Measurements from ENCODE around the gene LSAMP.

Gene LSAMP

DNA sequence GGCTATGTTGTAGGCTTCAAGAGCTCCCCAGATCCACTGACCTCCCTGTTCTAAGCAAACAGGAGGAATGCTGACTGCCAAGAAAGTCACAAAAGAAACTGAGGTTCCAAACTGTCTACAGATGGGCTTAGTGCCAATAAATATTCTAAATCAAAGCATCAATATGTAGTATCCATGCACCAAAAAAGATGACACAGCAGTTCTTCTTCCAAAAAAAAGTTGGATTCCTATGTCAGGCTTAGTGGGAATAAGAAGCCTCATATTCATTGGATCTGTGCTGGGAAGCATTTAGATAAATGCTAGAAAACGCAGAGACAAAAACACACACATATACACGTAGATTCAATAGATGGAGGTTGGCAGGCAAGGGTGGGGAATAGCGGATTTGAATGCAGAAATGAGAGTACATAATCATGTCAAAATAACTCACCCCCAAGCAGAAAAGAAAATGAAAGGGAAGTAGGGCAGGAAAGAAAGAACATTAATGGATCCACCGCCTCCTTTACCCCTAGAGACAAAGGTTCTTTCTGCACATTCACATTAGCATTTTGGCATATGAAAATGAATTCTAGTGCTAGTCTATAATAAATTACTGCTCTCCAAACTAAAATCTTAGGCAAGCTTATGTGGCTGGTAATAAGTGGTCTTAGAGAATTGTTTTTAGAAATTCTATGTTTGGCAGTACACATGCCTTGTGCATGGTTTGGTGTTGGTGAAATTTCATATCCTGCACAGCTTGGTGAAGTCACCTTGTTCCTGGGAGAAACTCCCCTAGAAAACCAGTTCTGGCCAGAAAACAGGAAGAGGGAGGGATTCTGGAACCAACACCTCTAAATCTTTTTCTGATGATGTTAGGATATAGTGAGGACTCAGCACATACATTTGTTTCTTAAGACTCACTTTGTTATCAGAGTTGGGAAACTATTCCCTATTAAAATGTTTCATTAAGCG lies 283.4 kb downstream of the LSAMP start:
- Histone ChIP-seq H3K27me3 (ENCODE audit: control insufficient read depth, insufficient read depth, low read length, poor library complexity, severe bottlenecking) (no peaks in the 10 kb centered on the region), H3K9me3 (ENCODE audit: control insufficient read depth, low read length) (no peaks in the 10 kb centered on the region), H3K4me3 (ENCODE audit: insufficient read depth, low read depth, low read length) (no peak overlapping the region), H3K27ac (ENCODE audit: insufficient read depth, low read depth, low read length, poor library complexity, severe bottlenecking) (no peak overlapping the region), H3K4me1 (ENCODE audit: control insufficient read depth, insufficient read depth, low read length) (peaks cover 11% of the 10 kb centered on the region), H3K36me3 (ENCODE audit: control insufficient read depth, insufficient read depth, low read length) (no peaks in the 10 kb centered on the region)
- WGBS, 2 experiments, result 100% methylated on average over 1 of the region's 5 CpGs; no CpG with 5 or more reads in 1 of the 2 experiments

DNA sequence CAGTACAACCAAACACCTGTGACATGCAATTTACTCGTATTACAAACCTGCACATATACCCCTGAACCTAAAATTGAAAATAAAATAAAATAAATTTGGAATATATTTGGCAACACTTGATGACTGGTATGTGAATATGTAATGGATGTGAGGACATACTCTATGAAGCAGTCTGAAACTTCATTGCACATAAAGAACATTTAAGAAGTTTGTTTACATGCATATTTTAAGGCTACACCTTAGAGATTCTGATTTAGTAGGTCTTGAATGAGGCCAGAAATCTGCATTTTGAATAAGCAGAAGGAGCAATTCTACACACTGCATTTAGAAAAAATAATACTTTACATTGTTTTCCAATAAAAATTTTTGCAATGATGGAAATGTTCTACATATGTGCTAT lies 284.7 kb downstream of the LSAMP start:
- H3K27ac ChIP-seq (ENCODE audit: insufficient read depth, low read depth, low read length, poor library complexity, severe bottlenecking), result no peak overlapping the region
- H3K27me3 ChIP-seq (ENCODE audit: control insufficient read depth, insufficient read depth, low read length, poor library complexity, severe bottlenecking), result no peaks in the 10 kb centered on the region
- no peaks in the 10 kb centered on the region for H3K36me3 ChIP-seq (ENCODE audit: control insufficient read depth, insufficient read depth, low read length)
- no peaks in the 10 kb centered on the region for H3K9me3 ChIP-seq (ENCODE audit: control insufficient read depth, low read length)
- peaks cover 9% of the 10 kb centered on the region for H3K4me1 ChIP-seq (ENCODE audit: control insufficient read depth, insufficient read depth, low read length)
- H3K4me3 ChIP-seq (ENCODE audit: insufficient read depth, low read depth, low read length), result no peak overlapping the region
- no CpG with 5 or more reads among the region's 1 CpG for WGBS, 2 experiments

DNA sequence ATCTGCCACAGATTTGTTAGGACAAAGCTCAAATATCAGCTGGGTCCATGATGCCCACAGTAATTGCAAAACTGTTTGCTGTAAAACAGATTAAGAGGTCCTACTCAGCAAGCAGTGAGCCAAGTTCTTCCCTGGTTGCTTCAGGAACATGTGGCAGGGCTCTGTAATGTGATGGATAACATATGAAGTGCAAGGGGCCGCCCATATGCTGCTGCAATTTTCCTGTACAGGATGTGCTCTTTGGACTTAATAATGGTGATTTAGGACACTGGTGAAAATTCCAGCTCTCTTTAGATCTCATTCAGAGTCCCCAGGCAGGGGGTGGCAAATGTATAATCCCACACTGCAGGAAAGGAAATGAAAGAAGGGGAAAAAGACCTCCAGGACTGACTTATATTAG lies 289.4 kb downstream of the LSAMP start:
- 92 to 94% methylated on average over 1 of the region's 1 CpG for WGBS, 2 experiments
- no peaks in the 10 kb centered on the region for H3K27me3 ChIP-seq (ENCODE audit: control insufficient read depth, insufficient read depth, low read length, poor library complexity, severe bottlenecking)
- no peaks in the 10 kb centered on the region for H3K36me3 ChIP-seq (ENCODE audit: control insufficient read depth, insufficient read depth, low read length)
- H3K9me3 ChIP-seq (ENCODE audit: control insufficient read depth, low read length), result no peaks in the 10 kb centered on the region
- no peak overlapping the region for H3K27ac ChIP-seq (ENCODE audit: insufficient read depth, low read depth, low read length, poor library complexity, severe bottlenecking)
- no peak overlapping the region for H3K4me3 ChIP-seq (ENCODE audit: insufficient read depth, low read depth, low read length)
- peaks cover 5% of the 10 kb centered on the region for H3K4me1 ChIP-seq (ENCODE audit: control insufficient read depth, insufficient read depth, low read length)

DNA sequence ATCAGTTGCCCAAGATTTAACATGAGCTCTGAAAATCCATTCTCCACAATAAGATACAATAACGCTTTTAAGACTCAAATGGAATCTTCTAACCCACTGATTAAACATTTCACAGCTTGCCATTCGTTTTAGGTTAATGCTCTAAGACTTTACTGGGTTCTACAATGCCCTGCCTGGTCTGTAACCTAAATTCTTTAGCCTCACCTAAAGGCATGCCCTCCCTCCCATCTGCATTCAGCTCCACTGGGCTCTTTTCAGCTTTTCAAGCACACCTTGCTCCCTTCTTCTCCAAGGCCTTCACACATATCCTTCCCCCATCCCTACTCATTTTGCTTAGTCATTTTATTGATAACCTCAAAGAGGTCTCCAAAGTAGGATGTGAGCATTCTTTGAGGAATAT lies 290.9 kb downstream of the LSAMP start:
- no peak overlapping the region for H3K27ac ChIP-seq (ENCODE audit: insufficient read depth, low read depth, low read length, poor library complexity, severe bottlenecking)
- no peak overlapping the region for H3K4me3 ChIP-seq (ENCODE audit: insufficient read depth, low read depth, low read length)
- 59 to 62% methylated on average over 2 of the region's 2 CpGs for WGBS, 2 experiments
- no peaks in the 10 kb centered on the region for H3K36me3 ChIP-seq (ENCODE audit: control insufficient read depth, insufficient read depth, low read length)
- H3K9me3 ChIP-seq (ENCODE audit: control insufficient read depth, low read length), result no peaks in the 10 kb centered on the region
- H3K27me3 ChIP-seq (ENCODE audit: control insufficient read depth, insufficient read depth, low read length, poor library complexity, severe bottlenecking), result no peaks in the 10 kb centered on the region
- peaks cover 6% of the 10 kb centered on the region for H3K4me1 ChIP-seq (ENCODE audit: control insufficient read depth, insufficient read depth, low read length)

DNA sequence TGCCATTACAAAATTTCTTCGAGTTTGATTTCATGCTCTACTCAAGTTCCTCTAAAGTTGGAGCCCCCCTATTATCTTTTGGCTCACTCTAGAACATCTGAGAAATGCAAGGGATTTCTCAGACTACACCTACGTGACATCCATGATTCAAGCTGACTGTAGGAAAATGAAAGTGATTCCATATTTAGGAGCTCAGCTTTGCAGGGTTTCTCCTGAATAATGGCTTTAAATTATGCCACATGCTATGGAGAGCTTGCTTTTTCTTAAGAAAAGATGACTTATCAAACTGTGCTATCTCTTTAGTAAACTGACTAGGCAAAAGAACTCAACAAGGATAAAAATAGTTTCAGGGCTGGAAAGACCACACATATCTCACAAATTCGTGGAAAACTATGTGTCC lies 292.1 kb downstream of the LSAMP start:
- Histone ChIP-seq H3K27me3 (ENCODE audit: control insufficient read depth, insufficient read depth, low read length, poor library complexity, severe bottlenecking) (no peaks in the 10 kb centered on the region), H3K4me1 (ENCODE audit: control insufficient read depth, insufficient read depth, low read length) (peaks cover 12% of the 10 kb centered on the region), H3K27ac (ENCODE audit: insufficient read depth, low read depth, low read length, poor library complexity, severe bottlenecking) (no peak overlapping the region), H3K9me3 (ENCODE audit: control insufficient read depth, low read length) (no peaks in the 10 kb centered on the region), H3K36me3 (ENCODE audit: control insufficient read depth, insufficient read depth, low read length) (no peaks in the 10 kb centered on the region), H3K4me3 (ENCODE audit: insufficient read depth, low read depth, low read length) (no peak overlapping the region)
- 91 to 96% methylated on average over 2 to 3 of the region's 3 CpGs for WGBS, 2 experiments

DNA sequence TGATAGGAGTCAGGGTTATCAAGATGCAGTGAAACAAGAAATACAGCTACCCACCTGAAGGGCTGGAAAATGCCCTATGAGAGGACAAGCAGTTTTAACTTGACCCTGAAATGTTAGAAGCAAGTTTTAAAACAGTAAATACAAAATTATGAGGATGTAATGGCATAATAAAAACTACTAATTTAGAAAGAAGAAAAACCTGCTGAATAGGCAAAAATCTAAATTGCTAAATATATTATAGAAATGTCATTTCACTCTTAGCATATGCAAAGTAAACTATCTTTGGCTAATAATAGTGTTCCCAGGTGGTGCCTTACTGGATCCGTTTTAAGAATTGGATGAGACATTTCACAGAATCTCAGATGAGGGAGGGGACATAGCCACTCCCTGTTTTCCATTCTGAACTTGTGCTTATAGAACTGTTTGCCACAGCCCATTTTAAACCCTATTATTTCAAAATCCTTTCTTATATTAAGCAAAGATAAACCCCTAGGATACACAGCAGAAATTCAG lies 294.6 kb downstream of the LSAMP start:
- Histone ChIP-seq H3K4me1 (ENCODE audit: control insufficient read depth, insufficient read depth, low read length) (peaks cover 9% of the 10 kb centered on the region), H3K36me3 (ENCODE audit: control insufficient read depth, insufficient read depth, low read length) (no peaks in the 10 kb centered on the region), H3K4me3 (ENCODE audit: insufficient read depth, low read depth, low read length) (no peak overlapping the region), H3K27ac (ENCODE audit: insufficient read depth, low read depth, low read length, poor library complexity, severe bottlenecking) (no peak overlapping the region), H3K9me3 (ENCODE audit: control insufficient read depth, low read length) (no peaks in the 10 kb centered on the region), H3K27me3 (ENCODE audit: control insufficient read depth, insufficient read depth, low read length, poor library complexity, severe bottlenecking) (no peaks in the 10 kb centered on the region)
- WGBS, 2 experiments, result 42 to 56% methylated on average over 1 of the region's 1 CpG

DNA sequence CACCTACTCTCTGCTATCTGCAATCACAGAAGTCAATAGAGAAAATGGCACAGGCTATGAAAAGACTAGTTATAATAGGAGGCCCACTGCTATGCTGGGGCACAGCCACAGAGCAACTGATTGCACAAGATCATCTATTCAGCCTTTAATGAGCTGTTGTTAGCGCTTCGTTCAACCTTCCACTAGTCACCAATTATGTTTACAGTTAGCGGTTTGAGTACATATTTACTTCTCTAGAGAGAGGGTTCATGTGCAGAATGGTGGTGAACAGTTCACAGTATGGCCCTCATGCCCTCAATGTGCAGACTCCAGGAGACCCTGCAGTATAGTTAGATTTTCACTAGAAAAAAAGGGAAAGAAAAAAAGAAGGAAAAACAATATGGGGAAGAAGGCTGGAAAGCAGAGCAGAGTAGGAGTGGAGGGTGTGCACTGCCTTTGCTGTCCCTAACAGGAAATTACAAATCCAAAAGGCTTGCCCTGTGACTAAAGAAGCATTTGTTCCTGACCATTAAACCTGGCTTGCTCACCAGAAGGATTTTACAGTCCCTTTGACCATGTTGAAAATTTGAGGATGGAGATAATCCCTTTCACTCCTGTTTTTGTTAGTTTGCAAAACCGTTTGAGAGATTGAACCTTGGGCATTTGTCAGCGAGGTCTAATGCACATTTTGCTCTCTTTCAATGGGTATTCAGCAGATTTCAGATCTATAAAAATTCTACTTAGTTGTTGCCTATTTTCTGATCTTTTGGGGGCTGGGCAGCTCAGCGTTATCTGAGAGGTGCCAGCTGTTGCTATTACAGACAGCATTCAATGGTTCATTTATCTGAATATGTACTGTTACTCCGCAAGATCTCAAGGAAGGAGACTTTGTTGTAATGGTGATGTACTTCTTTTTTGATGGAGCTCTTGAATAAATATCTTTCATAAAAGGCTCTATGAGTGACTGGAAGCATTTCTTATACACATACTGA lies 296.1 kb downstream of the LSAMP start:
- Histone ChIP-seq H3K36me3 (ENCODE audit: control insufficient read depth, insufficient read depth, low read length) (no peaks in the 10 kb centered on the region), H3K4me1 (ENCODE audit: control insufficient read depth, insufficient read depth, low read length) (peaks cover 7% of the 10 kb centered on the region), H3K27ac (ENCODE audit: insufficient read depth, low read depth, low read length, poor library complexity, severe bottlenecking) (no peak overlapping the region), H3K27me3 (ENCODE audit: control insufficient read depth, insufficient read depth, low read length, poor library complexity, severe bottlenecking) (no peaks in the 10 kb centered on the region), H3K4me3 (ENCODE audit: insufficient read depth, low read depth, low read length) (no peak overlapping the region), H3K9me3 (ENCODE audit: control insufficient read depth, low read length) (no peaks in the 10 kb centered on the region)
- WGBS, 2 experiments, result 78 to 83% methylated on average over 6 of the region's 7 CpGs

DNA sequence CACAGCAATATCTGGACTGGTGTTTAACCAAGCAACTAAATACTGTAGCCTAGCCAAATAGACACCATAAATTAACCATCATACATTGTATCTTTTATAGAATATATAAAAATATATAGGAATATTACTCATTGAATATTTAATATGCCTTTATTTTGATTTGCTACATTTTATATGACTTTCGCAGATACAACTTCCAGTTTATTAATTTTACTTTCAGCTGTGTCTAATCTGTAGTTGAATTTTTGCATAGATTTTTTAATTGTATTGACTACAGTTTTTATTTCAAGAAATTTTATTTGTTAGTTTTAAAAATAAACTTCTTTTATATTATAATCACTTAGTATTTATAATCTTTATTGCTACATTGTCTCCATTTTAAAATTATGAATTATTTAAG lies 299.7 kb downstream of the LSAMP start:
- no peaks in the 10 kb centered on the region for H3K27me3 ChIP-seq (ENCODE audit: control insufficient read depth, insufficient read depth, low read length, poor library complexity, severe bottlenecking)
- no peaks in the 10 kb centered on the region for H3K36me3 ChIP-seq (ENCODE audit: control insufficient read depth, insufficient read depth, low read length)
- peaks cover 7% of the 10 kb centered on the region for H3K4me1 ChIP-seq (ENCODE audit: control insufficient read depth, insufficient read depth, low read length)
- H3K27ac ChIP-seq (ENCODE audit: insufficient read depth, low read depth, low read length, poor library complexity, severe bottlenecking), result no peak overlapping the region
- no CpG with 5 or more reads among the region's 1 CpG for WGBS, 2 experiments
- H3K4me3 ChIP-seq (ENCODE audit: insufficient read depth, low read depth, low read length), result no peak overlapping the region
- H3K9me3 ChIP-seq (ENCODE audit: control insufficient read depth, low read length), result no peaks in the 10 kb centered on the region

DNA sequence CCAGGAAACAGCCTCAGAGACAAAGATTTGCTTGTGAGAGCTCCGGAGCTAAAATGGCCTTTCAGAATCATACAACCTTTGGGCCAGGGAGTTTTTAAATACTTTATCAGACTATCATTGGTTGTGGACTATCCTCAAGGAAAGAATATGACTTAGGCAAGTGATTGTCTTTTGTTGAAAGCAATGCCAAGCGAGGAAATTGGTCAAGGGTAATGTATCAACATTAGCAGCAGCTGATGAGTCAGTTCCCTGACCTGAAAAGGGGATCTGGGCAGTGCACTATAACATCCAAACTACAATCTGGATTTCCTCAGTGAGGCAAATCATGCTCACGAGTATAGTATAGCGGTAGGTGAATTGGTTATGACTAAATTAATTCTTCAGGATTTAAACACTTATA lies 303.6 kb downstream of the LSAMP start:
- no peaks in the 10 kb centered on the region for H3K27me3 ChIP-seq (ENCODE audit: control insufficient read depth, insufficient read depth, low read length, poor library complexity, severe bottlenecking)
- no peak overlapping the region for H3K4me3 ChIP-seq (ENCODE audit: insufficient read depth, low read depth, low read length)
- H3K4me1 ChIP-seq (ENCODE audit: control insufficient read depth, insufficient read depth, low read length), result no peaks in the 10 kb centered on the region
- H3K36me3 ChIP-seq (ENCODE audit: control insufficient read depth, insufficient read depth, low read length), result no peaks in the 10 kb centered on the region
- no peak overlapping the region for H3K27ac ChIP-seq (ENCODE audit: insufficient read depth, low read depth, low read length, poor library complexity, severe bottlenecking)
- WGBS, 2 experiments, result 94 to 97% methylated on average over 4 of the region's 4 CpGs
- H3K9me3 ChIP-seq (ENCODE audit: control insufficient read depth, low read length), result no peaks in the 10 kb centered on the region
